Tongue (tissue), 2 donors: ENCODE results near the gene USP9X. TPM values are rescaled to one million over a fixed set of nuclear protein-coding genes. Genes with fewer than 3 reads are reported as not detected.
"Not testable (repeated sequence)": the region's sequence is repeated elsewhere in the genome, so short reads cannot be mapped to it uniquely, and the experiment has no call there.

Source experiments
- DNase-seq: peaks from one replicate; pipeline ENCODE4 v3.0.0-alpha.2; 2015
- total RNA-seq: library from RNA; depleted of rRNA; stranded (reverse); fragments of >200 nt; gene quantifications from one replicate; pipeline ENCODE4 v1.2.3, GENCODE V29; 2014

Gene USP9X
- total RNA-seq, 1 donor from 2014 or later = 198 TPM

GRCh38 chrX:41198410-41198809, 113.2 kb downstream of the USP9X start:
- peak; percentile 2 for DNase-seq

- DNase-seq = no peak
Observed at GRCh38 chrX:41200785-41201184, 115.5 kb downstream of the USP9X start.

- no peak for DNase-seq
Observed at GRCh38 chrX:41209853-41210252, 124.6 kb downstream of the USP9X start.

- DNase-seq = no peak
Observed at GRCh38 chrX:41224605-41225004, 139.4 kb downstream of the USP9X start.

- no peak for DNase-seq
Observed at GRCh38 chrX:41233988-41234387, 148.7 kb downstream of the USP9X start.

- not testable (repeated sequence) for DNase-seq
Observed at GRCh38 chrX:41234471-41234870, 149.2 kb downstream of the USP9X start.

GRCh38 chrX:41234962-41235361, 149.7 kb downstream of the USP9X start:
- DNase-seq = no peak

- peak; percentile 17 for DNase-seq
Observed at GRCh38 chrX:41236629-41237028, 151.4 kb downstream of the USP9X start.

- DNase-seq = no peak
Observed at GRCh38 chrX:41240509-41240908, 155.3 kb downstream of the USP9X start.

- DNase-seq = no peak
Observed at GRCh38 chrX:41241962-41242361, 156.7 kb downstream of the USP9X start.

- peak; percentile 2 for DNase-seq
Observed at GRCh38 chrX:41245641-41246040, 160.4 kb downstream of the USP9X start.

- DNase-seq = no peak
Observed at GRCh38 chrX:41250867-41251266, 165.6 kb downstream of the USP9X start.

- no peak for DNase-seq
Observed at GRCh38 chrX:41257801-41258200, 172.6 kb downstream of the USP9X start.

GRCh38 chrX:41258226-41258625, 173.0 kb downstream of the USP9X start:
- DNase-seq = no peak

GRCh38 chrX:41258871-41259270, 173.6 kb downstream of the USP9X start:
- no peak for DNase-seq

- DNase-seq = peak; percentile 37
Observed at GRCh38 chrX:41259516-41259915, 174.3 kb downstream of the USP9X start.

- DNase-seq = no peak
Observed at GRCh38 chrX:41265615-41266014, 180.4 kb downstream of the USP9X start.

GRCh38 chrX:41273638-41274037, 188.4 kb downstream of the USP9X start:
- DNase-seq = no peak

- peak; percentile 77 for DNase-seq
Observed at GRCh38 chrX:41275661-41276609, 190.7 kb downstream of the USP9X start.

GRCh38 chrX:41276661-41277506, 191.6 kb downstream of the USP9X start:
- peak; percentile 3 for DNase-seq

GRCh38 chrX:41282307-41282706, 197.1 kb downstream of the USP9X start:
- not testable (repeated sequence) for DNase-seq

GRCh38 chrX:41285928-41286327, 200.7 kb downstream of the USP9X start:
- DNase-seq = not testable (repeated sequence)
